Stimulated activated CD8-positive, alpha-beta memory T cell treated with anti-CD3 and anti-CD28 coated beads, Interleukin-15, amount 100 ng/mL, for 24 hours (primary cell): ENCODE data around the gene AMIGO1.

ENCODE experiments used
- DNase-seq: peaks from one replicate; pipeline ENCODE4 v3.0.0-alpha.2; 2020; ENCODE audit warnings: low read depth

AMIGO1 gene

GRCh38 chr1:109532365-109533136, 23.0 kb upstream of the AMIGO1 start:
- DNase-seq, result peak; percentile 89

GRCh38 chr1:109531826-109532364, 22.4 kb upstream of the AMIGO1 start:
- DNase-seq, result no peak

GRCh38 chr1:109531380-109531779, 21.9 kb upstream of the AMIGO1 start:
- no peak for DNase-seq

GRCh38 chr1:109530457-109531087, 21.0 kb upstream of the AMIGO1 start:
- DNase-seq, result no peak

GRCh38 chr1:109529881-109530456, 20.4 kb upstream of the AMIGO1 start:
- DNase-seq, result no peak

DNA sequence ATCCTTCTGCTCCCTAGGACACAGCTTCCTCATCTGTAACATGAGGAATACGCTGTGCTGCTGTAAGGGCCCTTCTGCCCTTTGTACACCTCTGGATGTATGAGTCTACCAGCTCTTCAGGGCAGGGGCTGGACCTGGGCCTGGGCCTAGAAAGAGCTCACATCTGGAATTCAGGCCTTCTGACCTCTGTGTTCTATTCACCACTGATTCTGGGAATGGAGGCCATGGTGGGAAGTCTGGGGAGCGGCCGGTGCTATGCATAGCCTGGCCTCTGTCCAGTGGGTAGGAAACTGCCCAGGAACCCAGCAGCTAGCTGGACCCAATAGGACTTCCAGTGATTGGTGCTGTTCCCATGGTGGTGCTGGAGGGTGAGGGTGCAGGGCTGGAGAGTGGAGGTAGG, 19.2 kb upstream of the AMIGO1 start:
- DNase-seq, result no peak

- no peak for DNase-seq
Measured at GRCh38 chr1:109527846-109528695, 18.5 kb upstream of the AMIGO1 start.

GRCh38 chr1:109527098-109527811, 17.7 kb upstream of the AMIGO1 start:
- no peak for DNase-seq

DNA sequence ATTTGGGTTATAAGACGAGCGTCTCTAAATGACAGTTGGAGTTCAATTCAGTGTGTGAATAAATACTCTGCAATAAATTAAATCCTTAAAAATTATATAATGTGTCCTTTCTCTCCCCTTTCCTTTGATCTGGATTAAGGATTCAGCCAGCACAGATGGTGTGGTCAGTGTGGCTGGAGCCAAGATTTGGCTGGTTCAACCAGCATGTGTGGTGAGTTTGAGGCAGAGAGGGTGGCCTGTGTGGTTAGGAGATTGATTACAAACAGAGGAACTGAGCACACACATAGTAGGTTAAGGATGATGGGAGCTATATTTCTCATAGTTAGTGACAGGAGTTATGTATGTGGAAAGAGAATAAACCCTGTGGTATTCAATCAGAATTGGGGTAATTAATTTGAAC, 14.2 kb upstream of the AMIGO1 start:
- no peak for DNase-seq

- DNase-seq, result no peak
Measured at GRCh38 chr1:109522026-109522425, 12.5 kb upstream of the AMIGO1 start.

GRCh38 chr1:109521002-109521951, 11.8 kb upstream of the AMIGO1 start:
- DNase-seq, result no peak

DNA sequence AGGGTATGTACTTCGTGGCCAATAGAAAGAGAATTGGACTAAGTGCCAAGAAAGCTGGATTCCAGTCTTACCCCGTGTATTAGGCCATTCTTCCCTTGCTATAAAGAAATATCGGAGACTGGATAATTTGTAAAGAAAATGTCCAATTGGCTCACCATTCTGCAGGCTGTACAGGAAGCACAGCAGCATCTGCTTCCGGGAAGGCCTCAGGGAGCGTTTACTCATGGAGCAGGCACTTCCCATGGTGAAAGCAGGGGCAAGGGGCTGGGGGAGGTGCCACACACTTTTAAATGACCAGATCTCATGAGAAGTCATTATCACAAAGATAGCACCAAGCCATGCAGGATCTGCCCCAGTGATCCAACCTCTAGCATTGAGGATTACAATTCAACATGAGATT, 7.8 kb upstream of the AMIGO1 start:
- no peak for DNase-seq

- no peak for DNase-seq
Measured at GRCh38 chr1:109516872-109517271, 7.3 kb upstream of the AMIGO1 start.

DNA sequence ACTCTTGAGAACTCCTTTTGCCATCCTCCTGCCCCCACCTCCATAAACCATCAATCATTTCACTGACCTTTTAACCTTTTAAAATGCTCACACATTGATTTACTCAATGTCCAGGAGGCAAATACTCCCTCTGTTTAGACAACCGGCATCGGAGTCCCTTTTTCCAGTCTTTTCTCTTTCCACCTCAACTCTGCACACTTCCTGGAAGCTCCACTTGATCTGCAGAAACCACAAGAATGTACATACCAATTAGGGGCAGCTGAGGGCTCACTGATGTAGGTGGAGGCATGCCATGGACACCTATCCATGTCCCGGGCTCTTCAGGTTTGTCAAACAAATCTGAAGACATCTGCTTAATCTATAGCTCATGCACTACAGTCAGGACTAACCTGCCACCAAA, 5.3 kb upstream of the AMIGO1 start:
- no peak for DNase-seq

DNA sequence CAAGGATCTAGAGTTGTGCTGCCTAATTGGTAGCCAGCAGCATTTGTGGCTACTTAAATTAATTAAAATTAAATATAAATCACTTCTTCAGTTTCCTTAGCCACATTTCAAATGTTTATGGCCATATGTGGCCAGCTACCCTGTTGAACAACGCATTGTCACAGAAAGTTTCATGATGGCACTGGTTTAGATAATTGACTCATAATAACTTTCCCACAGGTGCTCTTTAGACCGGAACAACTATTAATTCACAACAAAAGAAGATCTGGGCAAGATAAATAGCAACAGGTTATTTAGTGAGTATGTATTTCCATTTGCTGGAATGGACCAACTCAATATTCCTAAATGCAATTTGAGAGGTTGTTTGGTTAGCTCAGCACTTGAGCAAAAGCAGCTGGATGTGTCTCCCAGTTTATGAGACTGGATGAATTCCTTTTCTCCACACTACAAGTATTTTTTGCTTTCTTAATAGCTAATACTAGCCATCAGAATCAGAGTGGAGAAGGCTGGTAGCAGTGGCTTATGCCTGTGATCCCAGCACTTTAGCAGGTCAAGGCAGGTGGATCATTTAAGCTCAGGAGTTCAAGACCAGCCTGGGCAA, 3.7 kb upstream of the AMIGO1 start:
- no peak for DNase-seq

DNA sequence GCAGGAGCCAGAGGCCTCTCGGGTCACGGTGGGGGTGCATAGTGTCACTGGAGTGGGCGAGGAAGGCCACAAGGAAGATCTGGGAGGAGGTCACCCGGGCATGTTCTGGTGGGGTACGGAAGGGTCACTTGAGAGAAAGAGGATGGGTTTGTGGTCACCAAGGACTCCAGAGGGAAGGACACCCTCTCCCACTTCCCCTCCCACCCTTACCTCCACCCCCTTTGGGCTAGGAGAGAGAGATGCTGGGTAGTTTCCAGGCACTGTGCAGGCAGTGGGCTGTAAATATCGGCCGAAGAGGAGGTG, 703 bp downstream of the AMIGO1 start:
- no peak for DNase-seq

- DNase-seq, result no peak
Measured at GRCh38 chr1:109508001-109508872, 1.3 kb downstream of the AMIGO1 start.

DNA sequence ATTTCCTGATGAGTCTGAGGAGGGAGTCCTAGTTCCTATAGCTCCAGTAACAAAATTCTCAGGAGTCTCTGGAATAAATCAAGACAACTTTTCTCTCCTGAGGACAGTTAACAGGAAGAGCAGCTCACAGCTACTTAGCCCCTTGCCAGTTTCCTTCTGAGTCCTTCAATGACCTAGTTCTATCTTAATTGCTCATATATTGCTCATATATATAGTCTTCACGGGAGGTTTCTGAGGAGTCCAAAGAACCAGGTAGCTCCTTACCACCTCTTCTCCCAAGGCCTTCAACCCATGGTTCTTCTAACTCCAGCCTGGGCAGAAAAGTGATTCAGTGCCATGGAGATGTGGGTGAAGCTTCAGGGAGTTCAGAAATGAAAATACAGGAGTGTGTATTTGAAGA, 4.6 kb downstream of the AMIGO1 start:
- DNase-seq, result no peak

DNA sequence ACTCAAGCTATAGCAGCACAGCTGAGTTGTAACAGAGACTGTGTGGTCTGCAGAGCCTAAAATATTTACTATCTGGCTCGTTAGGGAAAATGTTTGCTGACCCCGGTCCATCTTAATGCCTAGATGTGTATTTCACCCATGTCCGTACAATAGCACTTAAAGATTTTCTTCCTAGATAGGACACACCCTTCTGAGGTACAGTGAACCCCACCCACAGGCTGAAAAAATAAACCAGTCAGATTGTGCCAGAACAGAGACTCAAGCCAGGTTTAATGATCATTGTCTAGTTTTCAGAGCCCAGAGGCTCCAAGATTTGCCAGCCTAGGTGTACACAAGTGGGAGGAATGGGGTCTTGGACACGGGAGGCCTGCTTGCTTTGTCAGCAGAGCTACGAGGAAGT, 5.6 kb downstream of the AMIGO1 start:
- DNase-seq, result no peak
